Right lobe of liver (tissue), 4 donors: Measurements from ENCODE around the gene DHCR24.

Experiments used
- CTCF ChIP-seq, 4 donors: fragments of 200-600 bp in 3 of 4; fragments of 450-650 bp in 1 of 4; IDR thresholded peaks; one replicate each; pipeline versions ENCODE4 v1.5.1 to v1.8.0; 2016 to 2022; ENCODE audit warnings: antibody characterized with exemption in 4 of 4, mild to moderate bottlenecking in 2 of 4
- POLR2A ChIP-seq: fragments of 450-650 bp; IDR thresholded peaks from one replicate; pipeline ENCODE4 v1.6.1; 2017; ENCODE audit warnings: antibody characterized with exemption, mild to moderate bottlenecking
- donor health status: DM: no; HTN: no; CAD: no.
- donor health status: DM: no; HTN: no; CAD: no.
- donor health status: DM: no; HTN: yes; CAD: no.

GRCh38 chr1:54874079-54874830 is 12.7 kb downstream of the DHCR24 start:
- TF ChIP-seq CTCF (IDR thresholded peaks at IDR 0.05) (no peak), POLR2A (no peak)
